HL-60 (cell line): ENCODE results near the gene TMEM235.

Source experiments
- POLR2AphosphoS5 ChIP-seq: IDR thresholded peaks from 2 replicates; pipeline ENCODE4 v1.6.1; 2012; ENCODE audit warnings: low read depth
- TF ChIP-seq, protein P1 (sequence below): IDR thresholded peaks from one replicate; pipeline ENCODE4 v1.5.1; 2011; ENCODE audit warnings: low read length, control low read depth, inconsistent platforms; ENCODE audit not compliant: insufficient read depth

DNA sequence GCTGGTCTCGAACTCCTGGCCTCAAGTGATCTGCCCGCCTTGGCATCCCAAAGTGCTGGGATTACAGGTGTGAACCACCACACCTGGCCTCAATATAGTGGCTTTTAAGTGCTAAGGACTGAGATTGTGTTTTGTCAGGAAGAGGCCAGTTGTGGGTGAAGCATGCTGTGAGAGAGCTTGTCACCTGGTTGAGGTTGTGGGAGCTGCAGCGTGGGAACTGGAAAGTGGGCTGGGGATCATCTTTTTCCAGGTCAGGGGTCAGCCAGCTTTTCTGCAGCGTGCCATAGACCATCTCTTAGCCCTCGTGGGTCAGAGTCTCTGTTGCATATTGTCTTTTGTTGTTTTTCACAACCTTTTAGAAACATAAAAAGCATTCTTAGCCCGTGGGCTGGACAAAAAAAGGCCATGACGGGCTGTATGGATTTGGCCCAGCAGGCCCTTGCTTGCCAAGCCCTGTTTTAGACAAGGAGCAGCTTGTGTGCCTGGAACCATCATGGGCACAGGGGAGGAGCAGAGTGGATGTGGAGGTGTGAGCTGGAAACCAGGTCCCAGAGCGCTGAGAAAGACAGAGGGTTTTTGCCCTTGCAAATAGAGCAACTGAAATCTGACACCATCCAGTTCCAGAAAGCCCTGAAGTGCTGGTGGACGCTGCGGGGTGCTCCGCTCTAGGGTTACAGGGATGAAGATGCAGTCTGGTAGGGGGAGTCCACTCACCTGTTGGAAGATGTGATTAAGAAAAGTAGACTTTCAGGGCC, 11.9 kb upstream of the TMEM235 start:
- no peak for TF ChIP-seq POLR2AphosphoS5
- TF ChIP-seq, protein P1, sequence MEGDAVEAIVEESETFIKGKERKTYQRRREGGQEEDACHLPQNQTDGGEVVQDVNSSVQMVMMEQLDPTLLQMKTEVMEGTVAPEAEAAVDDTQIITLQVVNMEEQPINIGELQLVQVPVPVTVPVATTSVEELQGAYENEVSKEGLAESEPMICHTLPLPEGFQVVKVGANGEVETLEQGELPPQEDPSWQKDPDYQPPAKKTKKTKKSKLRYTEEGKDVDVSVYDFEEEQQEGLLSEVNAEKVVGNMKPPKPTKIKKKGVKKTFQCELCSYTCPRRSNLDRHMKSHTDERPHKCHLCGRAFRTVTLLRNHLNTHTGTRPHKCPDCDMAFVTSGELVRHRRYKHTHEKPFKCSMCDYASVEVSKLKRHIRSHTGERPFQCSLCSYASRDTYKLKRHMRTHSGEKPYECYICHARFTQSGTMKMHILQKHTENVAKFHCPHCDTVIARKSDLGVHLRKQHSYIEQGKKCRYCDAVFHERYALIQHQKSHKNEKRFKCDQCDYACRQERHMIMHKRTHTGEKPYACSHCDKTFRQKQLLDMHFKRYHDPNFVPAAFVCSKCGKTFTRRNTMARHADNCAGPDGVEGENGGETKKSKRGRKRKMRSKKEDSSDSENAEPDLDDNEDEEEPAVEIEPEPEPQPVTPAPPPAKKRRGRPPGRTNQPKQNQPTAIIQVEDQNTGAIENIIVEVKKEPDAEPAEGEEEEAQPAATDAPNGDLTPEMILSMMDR, result no peak
